AG04449 (cell line): ENCODE results near the gene DENND1A.

ENCODE experiments used
- CTCF ChIA-PET: fragments of 350-600 bp; formaldehyde crosslinking; extraction: SDS; loops from one replicate; lab custom pipeline; 2021; ENCODE audit warnings: antibody characterized with exemption; lab: Yijun Ruan, JAX
- POLR2A ChIA-PET: fragments of 400-600, 350-600 bp; formaldehyde crosslinking; extraction: SDS; loops from one replicate; lab custom pipeline; 2020; ENCODE audit warnings: antibody characterized with exemption, inconsistent platforms; lab: Yijun Ruan, JAX
- DNase-seq: peaks from one replicate; pipeline ENCODE4 v3.0.0-alpha.2; 2010; ENCODE audit warnings: low read depth, low spot score
- H3K4me3 ChIP-seq: 2 replicates; pipeline ENCODE4 v1.5.1; 2011; ENCODE audit warnings: low read depth, mild to moderate bottlenecking, control low read depth, low read length
- CTCF ChIP-seq: IDR thresholded peaks from one replicate; pipeline ENCODE4 v1.5.1; 2011; ENCODE audit warnings: mild to moderate bottlenecking, moderate library complexity, low read length, control low read depth, inconsistent platforms; ENCODE audit not compliant: insufficient read depth; ENCODE audit errors: missing control alignments

The DENND1A gene

GRCh38 chr9:123814496-123814895 lies 115.4 kb downstream of the DENND1A start:
- no peak for TF ChIP-seq CTCF
- POLR2A ChIA-PET, result no interaction called here
- H3K4me3 ChIP-seq, result no peak overlapping the region
- DNase-seq, result no peak
- CTCF ChIA-PET, result no interaction called here

GRCh38 chr9:123812984-123813383 lies 116.9 kb downstream of the DENND1A start:
- DNase-seq, result no peak
- CTCF ChIA-PET, result no interaction called here
- POLR2A ChIA-PET, result no interaction called here
- H3K4me3 ChIP-seq, result no peak overlapping the region
- TF ChIP-seq CTCF, result no peak

DNA sequence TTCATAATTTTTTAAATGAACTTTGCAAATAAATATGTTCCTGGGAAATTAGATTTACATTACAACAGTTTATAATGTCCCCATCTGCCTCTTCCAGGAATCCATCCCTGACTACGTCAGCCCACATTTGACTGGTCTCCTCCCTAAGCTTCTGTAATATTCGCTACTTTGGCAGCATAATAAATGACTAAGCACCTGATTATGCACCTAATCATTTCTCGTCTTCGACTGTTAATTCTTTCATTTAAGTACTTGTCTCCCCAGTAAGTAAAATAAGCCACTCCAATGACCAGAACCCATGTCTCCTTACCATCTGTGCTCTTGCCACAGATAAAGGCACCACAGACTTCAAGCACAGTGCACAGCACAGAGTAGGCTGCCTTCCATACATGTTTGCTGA lies 122.7 kb downstream of the DENND1A start:
- ChIA-PET POLR2A (no interaction called here), CTCF (no interaction called here)
- H3K4me3 ChIP-seq, result no peak overlapping the region
- no peak for TF ChIP-seq CTCF
- DNase-seq, result no peak

- POLR2A ChIA-PET, result no interaction called here
- no peak overlapping the region for H3K4me3 ChIP-seq
- CTCF ChIA-PET, result interaction anchor here (1.9 kb wide), 1 partner anchor 14 kb away, joined by 4 read pairs; no protein-coding TSS in a partner anchor
- TF ChIP-seq CTCF, result no peak
- no peak for DNase-seq
Measured at GRCh38 chr9:123806829-123807228, 123.1 kb downstream of the DENND1A start.

DNA sequence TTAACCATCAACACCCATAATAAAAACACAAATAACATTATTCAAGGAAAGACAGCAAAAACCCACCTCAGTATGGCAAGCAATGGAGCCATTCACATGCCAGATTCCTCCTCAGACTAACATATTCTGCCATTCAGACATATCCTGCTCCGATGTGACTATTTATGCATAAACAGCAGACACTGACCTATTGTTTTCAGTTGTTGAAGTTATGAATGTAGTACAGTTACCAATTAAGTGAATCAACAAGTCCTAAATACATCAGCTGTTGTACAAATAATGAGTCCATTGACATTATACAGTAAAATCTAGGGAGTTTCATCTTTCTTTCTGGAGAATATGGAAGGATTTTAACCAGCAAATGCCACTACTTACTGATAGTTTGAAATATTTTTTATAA lies 131.7 kb downstream of the DENND1A start:
- ChIA-PET POLR2A (no interaction called here), CTCF (no interaction called here)
- no peak overlapping the region for H3K4me3 ChIP-seq
- no peak for DNase-seq
- TF ChIP-seq CTCF, result no peak

DNA sequence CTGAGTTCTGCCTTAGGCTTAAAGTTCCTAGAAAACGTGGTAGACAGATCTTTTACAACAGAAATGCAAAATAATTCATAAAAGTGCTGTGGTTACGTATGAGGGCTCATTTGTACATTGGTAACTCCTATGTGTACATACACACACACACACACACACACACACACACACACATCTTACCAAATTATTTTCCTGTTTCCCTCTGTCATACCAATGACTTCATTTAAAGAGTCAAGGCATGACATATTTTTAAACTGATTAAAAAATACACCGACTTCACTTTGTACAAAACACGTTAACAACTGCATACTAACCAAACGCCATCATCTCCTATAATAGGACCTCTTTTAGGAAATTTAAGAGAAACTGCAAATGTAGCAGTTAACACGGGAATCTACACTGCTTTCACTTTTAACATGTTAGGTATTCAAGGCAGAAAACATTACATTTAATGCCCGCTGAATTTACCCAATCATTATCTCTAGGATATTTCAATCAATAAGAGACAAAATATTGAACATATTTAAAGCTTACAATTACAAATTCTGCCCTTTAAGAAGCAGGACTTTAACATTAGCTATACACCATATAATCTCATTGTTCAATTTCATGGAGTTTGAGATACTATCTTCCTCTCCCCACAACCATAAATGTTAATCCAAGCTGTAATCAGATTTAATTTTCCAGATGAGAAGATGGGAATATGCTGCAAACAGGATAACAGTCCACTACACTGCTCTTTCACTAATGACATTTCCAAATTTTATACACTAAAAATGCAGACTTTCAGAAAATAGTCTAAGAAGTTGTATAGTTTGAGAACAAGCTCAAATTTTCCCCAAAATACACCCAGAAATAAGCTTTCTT lies 133.1 kb downstream of the DENND1A start:
- no peak for TF ChIP-seq CTCF
- H3K4me3 ChIP-seq, result no peak overlapping the region
- CTCF ChIA-PET, result interaction anchor here (1.0 kb wide), 1 partner anchor 36 kb away, joined by 3 read pairs; no protein-coding TSS in a partner anchor
- POLR2A ChIA-PET, result no interaction called here
- DNase-seq, result no peak
